ENCODE data around the gene S100PBP.

DNA sequence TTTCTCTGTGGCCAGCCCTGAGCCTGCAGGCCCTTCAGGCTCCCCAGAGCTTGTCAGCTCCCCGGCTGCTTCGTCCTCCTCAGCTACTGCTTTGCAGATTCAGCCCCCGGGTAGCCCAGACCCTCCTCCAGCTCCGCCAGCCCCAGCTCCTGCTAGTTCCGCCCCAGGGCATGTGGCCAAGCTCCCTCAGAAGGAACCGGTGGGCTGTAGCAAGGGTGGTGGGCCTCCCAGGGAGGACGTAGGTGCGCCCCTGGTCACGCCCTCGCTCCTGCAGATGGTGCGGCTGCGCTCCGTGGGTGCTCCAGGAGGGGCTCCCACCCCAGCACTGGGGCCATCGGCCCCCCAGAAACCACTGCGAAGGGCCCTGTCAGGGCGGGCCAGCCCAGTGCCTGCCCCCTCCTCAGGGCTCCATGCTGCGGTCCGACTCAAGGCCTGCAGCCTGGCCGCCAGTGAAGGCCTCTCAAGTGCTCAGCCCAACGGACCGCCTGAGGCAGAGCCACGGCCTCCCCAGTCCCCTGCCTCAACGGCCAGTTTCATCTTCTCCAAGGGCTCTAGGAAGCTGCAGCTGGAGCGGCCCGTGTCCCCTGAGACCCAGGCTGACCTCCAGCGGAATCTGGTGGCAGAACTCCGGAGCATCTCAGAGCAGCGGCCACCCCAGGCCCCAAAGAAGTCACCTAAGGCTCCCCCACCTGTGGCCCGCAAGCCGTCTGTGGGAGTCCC is 45.7 kb upstream of the S100PBP start:
- TF ChIP-seq, protein P1, sequence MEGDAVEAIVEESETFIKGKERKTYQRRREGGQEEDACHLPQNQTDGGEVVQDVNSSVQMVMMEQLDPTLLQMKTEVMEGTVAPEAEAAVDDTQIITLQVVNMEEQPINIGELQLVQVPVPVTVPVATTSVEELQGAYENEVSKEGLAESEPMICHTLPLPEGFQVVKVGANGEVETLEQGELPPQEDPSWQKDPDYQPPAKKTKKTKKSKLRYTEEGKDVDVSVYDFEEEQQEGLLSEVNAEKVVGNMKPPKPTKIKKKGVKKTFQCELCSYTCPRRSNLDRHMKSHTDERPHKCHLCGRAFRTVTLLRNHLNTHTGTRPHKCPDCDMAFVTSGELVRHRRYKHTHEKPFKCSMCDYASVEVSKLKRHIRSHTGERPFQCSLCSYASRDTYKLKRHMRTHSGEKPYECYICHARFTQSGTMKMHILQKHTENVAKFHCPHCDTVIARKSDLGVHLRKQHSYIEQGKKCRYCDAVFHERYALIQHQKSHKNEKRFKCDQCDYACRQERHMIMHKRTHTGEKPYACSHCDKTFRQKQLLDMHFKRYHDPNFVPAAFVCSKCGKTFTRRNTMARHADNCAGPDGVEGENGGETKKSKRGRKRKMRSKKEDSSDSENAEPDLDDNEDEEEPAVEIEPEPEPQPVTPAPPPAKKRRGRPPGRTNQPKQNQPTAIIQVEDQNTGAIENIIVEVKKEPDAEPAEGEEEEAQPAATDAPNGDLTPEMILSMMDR (IDR thresholded peaks at IDR 0.05; ENCODE audit: low read length), result no peak
- TF ChIP-seq EZH2 (optimal IDR thresholded peaks at IDR 0.05; ENCODE audit: low read depth, low read length), result no peak
